ENCODE measurements around the gene CD84. TPM values are rescaled to one million over a fixed set of nuclear protein-coding genes. Genes with fewer than 3 reads are reported as not detected.

The CD84 gene
- total and polyA plus RNA-seq, 3 donors from 2014 or later, result 6.4 to 7.7 (median 6.9) TPM

GRCh38 chr1:160607672-160608032, 28.4 kb upstream of the CD84 start:
- no peak for TF ChIP-seq CTCF (IDR thresholded peaks at IDR 0.05)
- TF ChIP-seq POLR2A (IDR thresholded peaks at IDR 0.05), result no peak
- Histone ChIP-seq H3K27me3 (no peaks in the 10 kb centered on the region), H3K27ac (no peak overlapping the region), H3K4me3 (no peak overlapping the region), H3K4me1 (no peaks in the 10 kb centered on the region), H3K36me3 (ENCODE audit: low read depth, missing control alignments) (no peaks in the 10 kb centered on the region), H3K9me3 (no peaks in the 10 kb centered on the region)
- 80 to 93% methylated on average over 1 of the region's 1 CpG for WGBS, 2 donors
- intact Hi-C loops (cut with DNase I; ENCODE audit: low total_unique reads), result no loop called here
- no peak for DNase-seq

- Histone ChIP-seq H3K27me3 (no peaks in the 10 kb centered on the region), H3K27ac (no peak overlapping the region), H3K9me3 (no peaks in the 10 kb centered on the region), H3K4me3 (no peak overlapping the region), H3K4me1 (no peaks in the 10 kb centered on the region), H3K36me3 (ENCODE audit: low read depth, missing control alignments) (no peaks in the 10 kb centered on the region)
- TF ChIP-seq CTCF (IDR thresholded peaks at IDR 0.05), result peak; percentile 52 to 67 (median 66)
- no peak for TF ChIP-seq POLR2A (IDR thresholded peaks at IDR 0.05)
- intact Hi-C loops (cut with DNase I; ENCODE audit: low total_unique reads), result no loop called here
- peak; percentile 70 for DNase-seq
- 43 to 58% methylated on average over 3 of the region's 3 CpGs for WGBS, 2 donors
These were observed 27.8 kb upstream of the CD84 start for GRCh38 chr1:160607011-160607671.

- Histone ChIP-seq H3K9me3 (no peaks in the 10 kb centered on the region), H3K27ac (no peak overlapping the region), H3K4me3 (no peak overlapping the region), H3K36me3 (ENCODE audit: low read depth, missing control alignments) (no peaks in the 10 kb centered on the region), H3K4me1 (no peaks in the 10 kb centered on the region), H3K27me3 (no peaks in the 10 kb centered on the region)
- 57 to 83% methylated on average over 1 of the region's 1 CpG for WGBS, 2 donors
- TF ChIP-seq CTCF (IDR thresholded peaks at IDR 0.05), result no peak
- no peak for TF ChIP-seq POLR2A (IDR thresholded peaks at IDR 0.05)
- no peak for DNase-seq
- intact Hi-C loops (cut with DNase I; ENCODE audit: low total_unique reads), result no loop called here
These were observed 27.3 kb upstream of the CD84 start for GRCh38 chr1:160606611-160607010.

GRCh38 chr1:160605792-160606479, 26.6 kb upstream of the CD84 start:
- 64 to 88% methylated on average over 1 to 4 of the region's 4 CpGs for WGBS, 2 donors
- no peak for DNase-seq
- Histone ChIP-seq H3K4me1 (no peaks in the 10 kb centered on the region), H3K9me3 (no peaks in the 10 kb centered on the region), H3K36me3 (ENCODE audit: low read depth, missing control alignments) (no peaks in the 10 kb centered on the region), H3K4me3 (no peak overlapping the region), H3K27ac (no peak overlapping the region), H3K27me3 (no peaks in the 10 kb centered on the region)
- TF ChIP-seq POLR2A (IDR thresholded peaks at IDR 0.05), result no peak
- TF ChIP-seq CTCF (IDR thresholded peaks at IDR 0.05), result no peak
- intact Hi-C loops (cut with DNase I; ENCODE audit: low total_unique reads), result no loop called here
